Measurements from ENCODE around the gene LRRC74A.

Gene LRRC74A
- 0 reads per million in 4 experiments for total RNA-seq

DNA sequence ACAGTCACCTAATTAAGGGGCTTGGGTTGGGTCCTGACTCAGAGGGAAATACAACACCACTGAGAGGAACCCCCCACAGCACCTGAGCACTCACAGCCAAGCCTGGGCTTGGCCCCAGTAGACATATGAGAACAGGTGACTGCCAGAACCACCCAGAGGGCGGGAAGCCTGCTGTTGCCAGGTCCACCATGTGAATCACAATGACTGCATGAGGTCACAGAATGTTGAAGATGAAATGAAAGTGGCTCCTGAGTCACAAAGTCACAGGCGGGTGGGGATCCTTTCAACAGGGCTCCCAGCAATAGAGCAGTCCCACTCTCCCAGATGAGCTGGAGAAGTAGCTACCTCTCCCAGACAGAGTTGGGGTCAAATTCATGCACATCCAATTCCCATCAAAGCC lies at the start of gene LRRC74A:
Gene LRRC74A, plus strand, starts transcription at position 287 of the 400 bp plus-strand sequence. CDS start 290 bp downstream, outside the sequence.
- DNase-seq: no peak

DNA sequence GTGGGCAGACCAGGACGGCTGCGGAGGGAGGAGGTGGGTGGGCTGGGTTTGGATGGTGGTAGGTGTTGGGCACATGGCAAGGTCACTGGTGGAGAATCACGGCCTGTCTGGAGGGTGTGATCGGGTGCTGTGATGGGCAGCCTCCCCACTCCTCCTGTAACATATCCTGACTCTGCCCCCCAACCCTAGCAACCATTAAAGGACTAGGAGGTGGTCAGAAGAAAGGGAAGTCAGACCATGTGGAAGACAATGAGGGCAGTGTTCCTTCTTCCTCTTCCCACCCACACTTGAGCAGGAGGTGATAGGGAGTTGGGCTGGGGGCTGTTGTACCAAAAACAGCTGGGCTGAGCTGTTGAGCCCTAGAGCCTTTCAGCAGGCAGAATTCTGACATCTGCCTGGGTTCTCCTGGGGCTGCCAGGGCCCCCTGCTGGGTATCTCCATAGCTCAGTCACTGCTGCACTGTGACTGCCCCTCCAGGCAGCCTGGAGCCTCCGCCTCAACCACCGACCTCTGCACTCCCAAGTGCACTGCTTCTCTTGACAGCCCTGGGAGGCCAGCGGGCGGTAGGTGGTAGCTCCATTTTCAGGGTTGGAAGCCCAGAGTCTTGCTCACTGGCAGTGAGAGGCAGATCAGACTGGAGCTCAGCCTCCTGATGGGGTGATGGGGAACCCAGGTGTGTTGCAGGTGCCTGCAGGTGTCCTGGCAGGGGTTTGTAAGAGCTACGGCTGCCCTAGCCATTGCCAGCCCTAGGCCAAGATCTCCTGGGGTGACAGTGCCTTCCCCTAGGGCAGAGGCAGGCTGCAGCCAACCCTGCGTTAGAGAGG lies 49.6 kb upstream of the LRRC74A start:
- no peak for DNase-seq

DNA sequence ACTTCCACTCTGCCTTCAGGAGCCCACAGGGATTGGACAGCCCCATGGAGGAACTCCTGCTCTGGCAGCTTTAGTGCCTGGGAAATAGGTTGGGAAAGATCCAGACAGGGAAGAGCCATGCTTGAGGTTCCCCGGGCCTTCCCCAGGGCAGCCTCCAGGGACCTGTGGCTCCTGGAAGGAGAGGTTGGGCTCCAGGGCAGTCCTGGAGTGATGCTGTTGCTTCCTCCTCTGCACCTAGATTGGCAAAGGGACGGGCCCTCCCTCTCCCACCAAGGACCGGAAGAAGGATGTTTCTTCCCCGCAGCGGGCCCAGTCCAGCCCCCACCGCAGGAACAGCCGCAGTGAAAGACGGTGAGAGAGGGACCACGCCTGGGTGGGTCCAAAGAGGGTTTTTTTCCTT lies 48.5 kb upstream of the LRRC74A start:
- no peak for DNase-seq

DNA sequence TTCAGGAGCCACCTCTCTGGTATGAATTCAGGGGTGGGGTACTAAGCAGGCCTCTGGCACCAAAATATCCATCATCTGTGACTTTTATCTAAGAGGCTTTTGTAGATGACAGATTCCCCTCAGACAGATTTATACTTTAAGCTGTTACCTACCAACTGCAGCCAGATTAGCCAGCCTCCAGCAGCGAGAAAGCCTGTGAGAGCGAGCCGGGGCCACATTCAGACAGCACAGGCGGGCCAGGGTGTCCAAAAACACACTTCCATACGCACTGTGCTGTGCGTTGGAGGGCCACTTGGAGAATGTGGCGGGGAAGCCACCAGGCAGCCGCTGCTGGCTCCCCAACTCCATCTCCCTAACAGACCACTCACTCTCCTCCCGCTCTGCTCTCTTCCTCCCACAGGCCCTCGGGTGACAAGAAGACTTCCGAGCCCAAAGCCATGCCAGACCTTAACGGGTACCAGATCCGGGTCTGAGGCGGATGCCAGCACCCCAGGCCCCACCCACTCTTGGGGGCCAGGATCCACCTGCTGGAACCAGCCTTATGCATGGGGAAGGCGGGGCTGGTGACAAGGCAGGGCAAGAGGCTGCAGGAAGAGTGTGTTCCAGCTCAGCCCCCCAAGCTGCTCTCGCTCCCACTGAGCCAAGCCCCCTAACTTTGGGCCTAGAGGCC lies 47.5 kb upstream of the LRRC74A start:
- no peak for DNase-seq

DNA sequence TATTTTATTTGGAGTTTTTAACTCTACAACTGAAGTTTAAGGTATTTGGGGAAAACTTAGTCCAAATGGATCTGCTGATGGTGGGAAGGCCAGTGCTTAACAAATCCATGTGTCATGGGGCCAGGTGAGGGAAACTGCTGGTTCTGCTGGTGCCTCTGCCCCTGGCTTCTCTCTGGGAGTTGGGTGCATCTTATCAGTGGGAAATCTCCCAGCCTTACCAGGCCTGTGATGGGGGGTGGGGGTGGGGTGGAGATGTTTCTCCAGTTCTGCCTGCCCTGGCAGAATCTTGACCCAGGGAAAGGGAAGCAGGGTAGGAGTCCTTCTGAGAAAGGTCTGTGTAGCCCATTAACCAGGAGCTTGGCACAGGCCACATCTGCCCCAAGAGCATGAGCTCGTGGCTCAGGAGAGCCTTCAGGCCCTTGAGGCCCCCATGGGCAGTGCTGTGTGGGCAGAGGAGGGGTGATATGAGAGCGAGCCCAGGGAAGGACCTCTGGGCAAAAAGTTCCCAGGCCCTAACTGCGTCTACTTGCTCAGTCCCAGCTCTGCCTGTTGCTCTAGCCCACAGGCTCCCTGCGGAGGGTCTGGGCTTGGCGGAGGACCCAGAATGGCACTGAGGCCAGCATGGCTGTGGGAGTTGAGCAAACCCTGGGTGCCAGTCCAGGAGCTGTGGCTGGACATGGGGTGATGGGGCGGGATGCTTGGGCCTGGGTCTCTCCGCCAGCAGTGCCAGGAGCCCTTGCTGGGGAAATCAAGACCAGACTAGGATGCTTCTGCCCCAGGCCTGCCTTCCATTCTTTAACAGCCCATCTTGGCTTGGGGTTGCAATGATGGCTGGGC lies 46.8 kb upstream of the LRRC74A start:
- no peak for DNase-seq

DNA sequence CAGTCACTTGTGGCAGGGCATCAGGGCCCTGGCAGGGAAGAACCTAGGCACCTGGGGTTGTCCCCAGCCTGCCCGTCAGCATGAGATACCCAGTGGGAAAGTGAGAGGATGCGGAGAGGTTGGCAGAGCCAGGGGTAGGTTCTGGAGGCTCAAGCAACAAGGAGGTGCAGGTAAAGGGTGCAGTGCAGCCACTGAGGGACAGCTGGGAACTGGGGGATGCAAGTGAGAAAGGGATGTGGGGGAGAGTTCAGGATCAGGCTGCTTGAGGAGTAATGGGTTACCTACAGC lies 46.2 kb upstream of the LRRC74A start:
- DNase-seq: no peak

DNA sequence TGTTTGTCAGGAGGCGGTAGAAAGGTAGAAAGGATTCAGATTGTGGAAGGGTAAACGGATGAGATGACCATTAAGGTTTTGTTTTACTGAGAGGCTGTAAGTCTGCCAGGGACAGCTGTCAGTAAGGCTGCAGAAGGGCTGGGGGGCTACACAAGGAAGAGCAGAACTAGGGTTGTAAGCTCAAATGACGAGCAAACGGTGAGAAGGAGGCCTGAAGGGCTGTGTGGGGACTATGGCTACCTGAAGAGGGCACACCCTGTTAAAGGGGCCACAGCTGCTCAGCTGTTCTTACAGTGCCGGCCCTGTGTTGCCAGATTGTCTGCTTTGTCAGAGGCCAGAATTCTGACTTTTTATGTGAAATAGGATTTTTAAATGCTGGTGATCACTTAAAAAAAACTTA lies 45.8 kb upstream of the LRRC74A start:
- DNase-seq: no peak

DNA sequence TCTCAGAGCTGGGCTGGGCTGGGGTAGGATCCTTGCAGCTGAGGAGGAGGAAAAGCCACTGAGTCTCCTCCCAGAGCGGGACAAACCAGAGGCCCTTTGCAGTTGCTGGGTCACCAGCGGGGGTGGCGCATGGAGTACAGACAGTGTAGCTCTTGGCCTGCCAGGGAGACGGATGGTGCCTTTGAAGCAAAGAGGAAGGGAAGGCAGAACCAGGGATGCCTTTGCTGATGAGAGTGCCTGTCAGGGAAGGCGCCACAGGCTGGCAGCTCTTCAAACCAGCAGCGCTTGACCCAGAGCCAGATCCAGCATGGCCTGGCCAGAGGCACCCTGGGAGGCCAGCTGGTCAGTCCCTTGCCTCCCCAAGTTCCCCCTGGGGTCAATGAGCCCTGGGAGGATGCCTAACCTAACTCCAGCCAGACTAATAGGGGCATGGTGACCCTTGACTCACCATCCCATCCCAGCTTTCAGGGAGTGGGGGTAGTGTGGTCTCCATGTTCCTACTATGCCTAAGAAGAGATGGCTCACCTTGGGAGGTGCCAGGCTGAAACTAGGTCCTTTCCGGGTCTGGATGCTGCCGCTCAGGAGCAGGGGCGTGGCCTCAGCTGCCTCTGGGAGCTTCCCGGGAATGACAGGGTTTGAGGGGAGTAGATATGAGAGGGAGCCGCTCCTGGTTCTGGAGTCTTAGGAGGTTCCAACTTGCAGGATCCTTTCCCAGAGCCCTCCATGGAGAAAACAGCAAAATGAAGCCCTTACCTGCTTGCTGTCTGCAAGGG lies 45.1 kb upstream of the LRRC74A start:
- no peak for DNase-seq

DNA sequence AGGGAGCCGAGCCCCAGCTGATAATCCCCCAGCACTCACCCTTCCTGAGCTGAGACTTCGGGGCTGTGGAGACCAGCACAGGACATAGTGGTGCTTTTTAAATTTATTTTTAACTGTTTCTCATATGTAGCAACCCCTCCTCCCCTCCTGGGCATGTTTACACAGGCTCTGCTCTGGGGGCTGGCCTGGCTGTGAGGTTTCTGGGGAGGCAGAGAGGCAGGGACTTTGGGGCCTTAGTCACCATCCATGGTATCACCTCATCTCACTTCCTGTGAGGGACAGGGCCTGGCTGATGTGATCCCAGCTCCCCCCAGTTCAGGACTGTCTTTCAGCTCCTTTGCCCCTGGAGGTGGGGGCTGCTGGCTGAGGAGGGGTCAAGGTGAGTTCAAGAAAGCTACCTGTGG lies 44.6 kb upstream of the LRRC74A start:
- no peak for DNase-seq

DNA sequence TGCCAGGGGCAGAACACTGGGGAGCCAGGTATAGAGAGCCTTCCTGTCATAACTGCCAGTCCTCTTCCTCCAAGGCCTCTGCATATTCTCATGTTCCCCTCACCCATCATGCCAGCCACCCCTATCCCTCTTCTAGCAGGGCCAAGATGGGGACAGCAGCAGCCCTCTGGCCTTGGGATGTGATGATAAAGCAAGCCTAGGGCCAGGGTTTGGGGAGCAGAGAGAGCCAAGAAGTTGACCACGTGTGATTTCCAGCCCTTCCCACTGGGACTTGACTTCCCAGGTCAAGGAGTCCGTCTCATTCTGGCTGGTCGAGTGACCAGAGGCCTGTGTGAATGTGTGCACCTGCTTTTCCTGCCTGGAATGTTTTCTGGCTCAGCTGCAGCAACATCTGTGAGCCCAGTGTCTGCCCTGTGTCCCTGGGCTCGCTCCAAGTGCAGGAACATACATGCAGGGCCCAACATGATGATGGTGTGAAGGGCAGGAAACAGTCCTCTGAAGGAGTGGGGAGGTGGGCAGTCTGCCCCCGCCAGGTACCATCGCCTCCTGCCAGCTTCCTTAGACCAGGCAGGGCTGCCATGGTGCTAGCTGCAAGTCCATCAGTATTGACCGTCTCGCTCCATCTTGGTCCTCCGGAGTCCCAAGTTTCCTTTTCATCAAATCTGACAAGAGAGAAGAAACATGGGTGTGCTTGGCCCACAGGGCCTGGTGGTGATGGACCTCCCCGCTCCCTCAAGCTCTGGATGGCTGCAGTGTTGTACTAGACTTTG lies 43.9 kb upstream of the LRRC74A start:
- DNase-seq: no peak

DNA sequence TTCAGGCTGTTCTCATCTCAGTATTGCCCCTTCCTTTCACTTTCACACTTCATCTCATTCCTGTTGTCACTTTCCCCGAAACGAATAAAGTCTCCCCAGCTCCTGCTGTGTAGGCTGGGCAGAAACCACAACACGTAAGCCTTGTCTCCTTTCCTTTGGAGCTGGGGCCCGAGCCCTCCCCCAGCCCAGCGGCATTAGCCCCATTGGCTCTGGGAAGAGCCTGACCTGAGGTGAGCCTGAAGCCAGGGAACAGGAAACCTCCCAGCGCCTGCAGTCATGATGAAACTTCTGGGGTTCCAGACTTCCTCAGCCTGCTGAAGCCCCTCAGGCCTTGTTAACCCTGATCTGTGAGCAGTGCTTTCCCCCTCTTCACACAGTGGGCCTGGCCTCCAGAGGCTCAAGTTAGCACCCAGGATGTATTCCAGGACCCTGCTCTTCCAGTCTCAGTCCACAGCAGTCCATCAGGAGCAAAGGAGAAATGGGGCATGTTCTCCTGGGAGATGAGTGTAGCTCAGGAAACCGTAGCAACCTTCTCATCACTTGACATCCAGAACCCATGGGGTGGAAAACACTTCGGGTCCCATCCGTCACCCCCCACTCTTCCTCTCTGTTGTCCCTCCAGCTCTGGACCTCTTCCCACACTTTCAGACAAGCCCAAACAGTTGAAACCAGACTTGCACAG lies 43.2 kb upstream of the LRRC74A start:
- DNase-seq: no peak

DNA sequence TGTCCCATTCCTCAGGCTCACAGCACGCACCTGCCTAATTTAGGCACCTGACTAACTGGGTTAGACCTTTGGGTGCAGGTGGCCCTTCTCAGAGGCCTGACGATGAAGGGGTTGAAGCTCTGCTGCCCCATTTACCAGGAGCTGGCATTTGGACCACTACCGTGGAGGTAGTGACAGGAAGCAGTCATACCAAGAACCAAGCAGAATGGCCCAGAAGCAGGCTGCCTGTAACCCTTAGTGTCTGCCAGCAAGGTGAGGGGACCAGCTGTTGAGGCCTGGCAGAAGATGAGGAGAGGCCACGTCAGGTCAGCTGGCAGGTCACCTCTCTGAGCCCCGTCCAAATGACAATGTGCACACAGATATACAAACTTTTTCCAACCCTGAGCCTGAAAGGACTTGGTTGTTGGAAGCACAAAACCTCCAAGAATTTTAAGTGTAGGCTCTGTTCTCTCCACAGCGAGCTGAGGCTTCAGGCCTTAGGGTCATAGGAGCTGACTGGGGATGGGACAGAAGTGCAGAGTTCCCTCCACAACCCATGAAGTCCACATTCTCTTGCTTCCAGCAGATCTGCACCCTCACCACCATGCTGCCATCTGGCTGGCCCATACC lies 41.8 kb upstream of the LRRC74A start:
- DNase-seq: no peak

DNA sequence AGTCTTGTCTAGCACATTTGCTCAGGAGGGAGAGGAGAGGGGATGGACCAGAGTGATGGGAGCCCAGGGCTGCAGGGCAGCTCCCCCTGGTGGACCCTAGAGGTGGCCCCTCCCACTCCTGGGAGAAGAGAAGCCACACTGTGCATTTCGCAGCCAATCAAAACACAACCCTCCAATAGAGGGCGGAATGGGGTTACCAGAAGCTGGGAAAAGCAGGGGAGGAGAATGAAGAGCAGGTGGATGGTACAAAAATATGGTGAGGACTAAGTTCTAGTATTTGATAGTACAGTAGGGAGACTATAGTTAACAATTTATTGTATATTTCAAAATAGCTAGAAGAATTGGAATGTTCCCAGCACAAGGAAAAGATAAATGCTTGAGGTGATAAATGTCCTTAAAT lies 41.3 kb upstream of the LRRC74A start:
- peak; percentile 30 for DNase-seq

DNA sequence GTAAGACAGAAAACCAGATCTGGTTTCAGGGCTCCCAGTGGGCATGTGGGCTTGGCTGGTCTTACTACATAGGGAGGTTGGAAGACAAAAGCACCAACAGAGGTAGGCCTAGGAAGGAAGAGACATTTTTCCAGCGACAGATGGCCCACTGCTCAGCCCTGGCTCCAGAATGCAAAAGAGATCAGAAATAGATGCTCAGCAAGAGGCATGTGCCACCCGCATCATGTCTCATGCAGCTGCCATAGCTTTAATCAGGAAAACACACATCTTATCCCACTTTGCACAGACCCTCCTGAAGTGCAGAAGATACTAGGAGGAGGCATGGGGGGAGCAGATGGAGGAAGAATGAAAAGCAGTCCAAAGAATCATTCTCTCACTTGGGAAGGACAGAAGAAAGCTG lies 39.6 kb upstream of the LRRC74A start:
- DNase-seq: no peak

DNA sequence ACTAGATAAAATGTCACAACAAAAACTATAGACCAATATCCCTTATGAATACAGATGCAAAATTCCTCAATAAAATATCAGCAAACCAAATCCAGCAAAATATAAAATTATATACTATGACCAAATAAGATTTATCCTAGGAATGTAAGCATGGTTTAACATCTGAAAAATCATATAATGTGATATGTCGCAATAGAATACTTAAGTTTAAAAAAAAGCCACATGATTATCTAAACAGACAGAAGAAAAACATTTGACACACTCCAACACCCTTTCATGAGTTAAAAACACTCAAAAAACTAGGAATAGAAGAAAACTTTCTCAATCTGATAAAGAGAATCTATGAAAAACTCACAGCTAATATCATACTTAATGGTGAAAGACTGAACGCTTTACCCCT lies 33.8 kb upstream of the LRRC74A start:
- DNase-seq: no peak

DNA sequence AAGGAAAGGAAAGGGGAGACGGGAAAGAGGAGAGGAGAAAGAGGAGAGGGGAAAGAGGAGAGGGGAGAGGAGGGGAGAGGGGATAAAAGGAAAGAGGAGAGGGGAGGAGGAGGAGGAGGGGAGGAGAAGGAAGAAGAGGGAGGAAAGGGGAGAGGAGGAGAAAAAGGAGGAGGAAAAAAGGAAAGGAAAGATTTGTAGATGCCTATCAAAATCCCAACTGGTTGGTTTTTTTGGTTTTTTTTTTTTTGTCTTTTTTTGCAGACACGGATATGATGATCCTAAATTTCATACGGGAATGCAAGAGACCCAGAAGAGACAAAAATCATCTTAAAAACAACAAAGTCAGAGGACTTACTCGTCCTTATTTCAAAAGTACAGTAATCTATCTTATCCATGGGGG lies 32.9 kb upstream of the LRRC74A start:
- DNase-seq: no peak

DNA sequence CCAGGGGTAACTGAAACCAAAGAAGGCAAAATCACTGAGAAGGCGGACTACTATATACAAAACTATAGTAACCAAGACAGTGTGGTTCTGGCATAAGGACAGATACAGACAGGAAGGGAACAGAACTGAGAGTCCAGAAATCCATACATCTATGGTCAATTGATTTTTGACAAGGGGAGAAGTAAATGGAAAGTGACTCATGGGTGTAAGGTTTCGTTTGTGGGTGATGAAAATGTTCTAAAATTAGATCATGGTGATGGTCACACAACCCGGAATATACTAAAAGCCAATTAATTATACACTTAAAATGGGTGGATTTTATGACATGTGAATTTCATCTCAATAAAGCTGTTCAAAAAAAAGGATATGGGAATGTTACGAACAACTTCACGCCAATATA lies 32.3 kb upstream of the LRRC74A start:
- DNase-seq: no peak

DNA sequence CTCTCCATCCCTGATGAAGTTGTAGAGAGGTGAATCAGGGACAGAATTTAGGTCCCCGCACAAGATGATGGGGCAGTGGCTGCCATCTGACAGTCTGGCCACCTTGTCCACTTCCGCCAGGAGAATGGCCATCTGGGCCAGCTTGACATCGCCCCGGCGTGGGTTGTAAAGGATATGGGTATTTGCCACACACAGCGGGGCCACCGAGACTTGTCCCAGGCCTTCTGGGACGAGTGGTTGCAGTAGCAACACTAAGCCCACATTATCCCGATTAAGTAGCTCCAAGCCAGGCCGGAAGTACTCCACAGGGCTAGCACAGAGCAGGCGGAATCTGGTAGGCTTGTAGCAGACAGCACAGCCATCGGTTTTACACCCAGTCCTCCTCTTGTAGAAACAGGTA lies 19.8 kb upstream of the LRRC74A start:
- DNase-seq: no peak

DNA sequence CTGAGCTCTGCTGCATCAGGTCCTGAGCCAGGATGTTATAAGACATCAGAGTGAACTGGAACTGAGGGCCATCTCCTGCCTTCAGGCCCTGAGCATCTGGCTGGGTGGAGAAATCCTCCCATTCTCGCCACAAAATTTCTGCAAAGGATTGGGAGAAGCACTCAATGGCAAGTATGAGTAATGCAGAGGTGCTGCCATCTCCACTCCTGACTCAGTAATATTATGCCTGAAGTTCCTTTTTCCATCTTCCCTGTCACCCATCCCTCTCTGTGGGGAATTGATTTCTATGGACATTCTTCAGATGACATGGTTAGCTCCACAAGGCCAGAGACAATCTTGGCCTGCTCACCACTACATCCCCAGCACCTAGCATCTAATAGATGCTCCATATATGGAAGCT lies 18.2 kb upstream of the LRRC74A start:
- DNase-seq: no peak

DNA sequence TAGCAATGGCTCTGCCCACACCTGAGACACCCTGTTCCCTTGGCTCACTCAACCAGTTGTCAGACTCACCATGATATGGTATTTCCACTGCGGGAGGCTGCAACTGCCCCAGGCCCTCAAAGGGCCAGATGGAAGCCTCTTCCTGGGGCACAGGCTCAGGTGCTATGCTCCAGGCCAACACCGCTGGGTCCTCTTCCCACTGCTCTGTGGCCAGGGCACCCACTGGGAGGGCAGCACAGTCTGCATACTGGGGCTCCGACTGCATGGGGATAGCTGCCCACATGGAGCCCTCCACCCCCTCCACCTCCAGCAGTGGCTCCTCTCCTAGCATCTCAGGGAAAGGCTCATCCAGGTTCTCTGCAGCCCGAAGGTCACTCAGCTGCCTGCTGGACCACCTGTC lies 17.2 kb upstream of the LRRC74A start:
- DNase-seq: no peak

DNA sequence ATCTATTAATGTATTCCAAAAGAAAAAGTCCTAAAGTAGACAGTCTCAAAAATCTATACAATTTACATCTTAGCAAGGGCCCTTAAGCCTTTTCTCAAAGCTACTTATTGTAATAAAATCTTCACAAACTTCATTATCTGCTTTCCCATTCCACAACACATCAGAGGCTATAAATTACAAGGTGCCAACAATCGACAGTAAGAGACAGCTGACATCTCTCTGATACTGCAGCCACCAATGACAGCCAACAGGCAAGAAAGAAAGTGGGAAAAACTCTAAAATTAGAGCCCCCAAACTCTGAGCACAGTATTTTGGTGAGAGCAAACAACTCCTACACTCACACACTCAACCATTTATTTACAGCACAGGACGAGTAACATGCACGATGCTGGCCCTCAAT lies 15.7 kb upstream of the LRRC74A start:
- DNase-seq: no peak
